Activated CD4-positive, alpha-beta T cell treated with anti-CD3 and anti-CD28 coated beads for 36 hours (primary cell): ENCODE results near the gene MSMB. TPM values are rescaled to one million over a fixed set of nuclear protein-coding genes. Genes with fewer than 3 reads are reported as not detected.
A peak's percentile ranks its signal among the peaks of the same experiment; 100 is the strongest.

Experiments
- ATAC-seq: fragments of 200-7000 bp; cut with Tn5 transposase; one replicate; pipeline ENCODE4 v1.10.0; 2021; ENCODE audit warnings: mild to moderate bottlenecking, moderate library complexity
- CTCF ChIA-PET: fragments of 350-600 bp; sonication (Branson Sonifier 250); formaldehyde crosslinking; loops from one replicate; lab custom pipeline; 2021; ENCODE audit warnings: antibody characterized with exemption; lab: Charles Lee
- POLR2A ChIA-PET: fragments of 350-600 bp; sonication (Branson Sonifier 250); formaldehyde crosslinking; loops from one replicate; lab custom pipeline; 2021; ENCODE audit warnings: antibody characterized with exemption, inconsistent platforms; lab: Charles Lee
- DNase-seq: peaks from one replicate; pipeline ENCODE4 v3.0.0-alpha.2; 2020
- H3K27ac Mint-ChIP-seq: one replicate; pipeline ENCODE4 v1.8.0; 2021; ENCODE audit warnings: mixed read lengths
- H3K27me3 Mint-ChIP-seq: one replicate; pipeline ENCODE4 v1.8.0; 2021; ENCODE audit warnings: mixed read lengths
- H3K36me3 Mint-ChIP-seq: one replicate; pipeline ENCODE4 v1.8.0; 2021; ENCODE audit warnings: low read depth, mixed read lengths
- H3K4me1 Mint-ChIP-seq: one replicate; pipeline ENCODE4 v1.8.0; 2021; ENCODE audit warnings: mixed read lengths
- H3K4me3 Mint-ChIP-seq: one replicate; pipeline ENCODE4 v1.8.0; 2021; ENCODE audit warnings: mild to moderate bottlenecking, moderate library complexity, mixed read lengths
- H3K9me3 Mint-ChIP-seq: one replicate; pipeline ENCODE4 v1.8.0; 2021; ENCODE audit warnings: low read depth, mixed read lengths
- intact Hi-C, 2 experiments: fragments of 100-400 bp; cut with DNase I in 1 of 2; cut with micrococcal nuclease in 1 of 2; formaldehyde crosslinking; loops; one replicate each; pipeline versions ENCODE4 v1.14.2 to v1.15.1; 2022 to 2024; cut with DNase I, micrococcal nuclease
- total RNA-seq, 2 experiments: library from RNA; stranded (reverse); gene quantifications; one replicate each; pipeline ENCODE4 v1.2.3, GENCODE V29; 2021

Gene MSMB
- total RNA-seq, 2 experiments from 2014 or later, result not detected

DNA sequence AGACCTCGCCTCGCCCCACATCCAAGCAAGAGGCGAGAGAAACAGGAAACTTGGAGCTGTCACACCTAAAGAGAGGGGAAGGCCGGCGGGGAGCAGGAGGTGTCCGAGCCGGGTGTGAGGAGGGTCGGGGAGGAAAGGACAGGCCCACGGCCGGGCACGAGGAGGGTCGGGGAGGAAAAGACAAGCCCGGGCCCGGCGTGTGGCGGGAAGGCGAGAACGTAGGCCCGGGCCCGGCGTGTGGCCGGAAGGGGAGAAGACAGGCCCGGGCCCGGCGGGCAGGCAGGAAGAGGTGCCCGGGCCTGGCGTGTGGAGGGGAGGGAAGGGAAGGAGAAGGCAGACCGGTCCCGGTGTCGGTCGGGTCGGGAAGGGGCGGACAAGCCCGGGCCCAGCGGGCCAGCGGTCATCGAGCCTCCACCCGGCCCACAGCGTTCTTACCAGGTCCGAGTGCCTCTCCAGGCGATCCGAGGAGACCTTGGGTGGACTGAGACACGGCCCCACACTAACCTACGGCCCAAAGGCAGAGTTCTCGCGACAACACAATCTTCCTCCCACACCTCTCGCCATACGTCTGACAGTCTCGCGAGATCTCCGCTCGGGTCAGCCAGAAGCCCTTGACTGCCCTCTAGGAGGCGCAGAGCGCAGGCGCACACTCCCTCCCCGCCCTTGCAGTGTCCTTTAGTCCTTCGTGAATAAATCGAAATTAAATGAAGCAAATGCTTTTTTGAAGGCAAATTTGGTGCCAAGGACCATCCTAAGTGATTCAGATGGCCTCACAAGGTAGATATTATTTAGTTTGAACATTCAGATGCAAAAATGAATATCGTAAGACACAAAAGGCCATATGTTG lies 15.8 kb downstream of the MSMB start, which contains the start of gene NCOA4:
Gene NCOA4, minus strand, starts transcription at position 533 of the 847 bp plus-strand sequence. CDS start 13,943 bp downstream, outside the sequence.
- DNase-seq, result peak; percentile 98
- Mint-ChIP-seq H3K27ac (peak within 1 kb of the TSS; percentile 97), H3K36me3 (peaks cover 4% of the 10 kb centered on the region), H3K9me3 (no peaks in the 10 kb centered on the region), H3K27me3 (no peaks in the 10 kb centered on the region), H3K4me1 (peaks cover 46% of the 10 kb centered on the region), H3K4me3 (peak within 1 kb of the TSS; percentile 97)
- ATAC-seq, result peak; percentile 96
- intact Hi-C loops, result loop anchor here (1.0 to 10.0 kb wide), 8 partner anchors 58 to 1072 kb away; partner anchors contain the start of genes RASSF4 (in 1 of the 2), TIMM23 (in 1 of the 2), WASHC2C (in 1 of the 2) and ZFAND4 (in 1 of the 2)
- ChIA-PET POLR2A (no interaction called here), CTCF (interaction anchor here (1.1 to 5.6 kb wide), 7 partner anchors 12 to 76 kb away, joined by 3 to 52 read pairs (median 4); no protein-coding TSS in a partner anchor)

DNA sequence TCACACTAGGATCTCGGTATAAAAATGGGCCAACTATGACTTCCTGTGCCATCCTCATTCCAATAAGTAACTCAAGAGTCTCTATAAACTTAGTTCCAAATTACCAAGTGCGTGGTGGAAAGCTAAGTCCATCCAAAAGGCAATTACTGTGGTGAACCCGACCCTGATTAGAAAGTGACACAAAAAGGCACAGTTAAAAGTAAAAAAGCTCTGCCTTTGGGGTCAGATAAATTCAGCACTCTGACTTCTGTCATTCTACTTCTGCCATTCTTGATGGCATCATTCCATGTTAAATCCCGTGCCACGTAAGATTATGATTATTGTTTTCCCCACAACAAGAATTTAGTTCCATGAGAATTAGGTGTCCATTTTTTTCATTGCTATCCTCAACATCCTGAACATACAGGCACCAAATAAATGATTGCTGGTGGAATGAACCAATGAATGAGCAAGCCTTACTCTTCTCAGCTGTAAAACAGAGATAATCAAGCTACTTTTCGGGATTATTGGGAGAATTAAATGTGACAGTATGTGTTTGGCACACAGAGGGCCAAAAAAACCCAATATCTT lies 16.5 kb downstream of the MSMB start:
- ChIA-PET POLR2A (no interaction called here), CTCF (interaction anchor here (0.6 to 5.6 kb wide), 9 partner anchors 12 to 979 kb away, joined by 3 to 52 read pairs (median 4); no protein-coding TSS in a partner anchor)
- peak overlapping the region; percentile 97 for H3K4me3 Mint-ChIP-seq
- DNase-seq, result no peak
- peaks cover 4% of the 10 kb centered on the region for H3K36me3 Mint-ChIP-seq
- peak overlapping the region; percentile 97 for H3K27ac Mint-ChIP-seq
- H3K4me1 Mint-ChIP-seq, result peaks cover 53% of the 10 kb centered on the region
- ATAC-seq, result no peak
- intact Hi-C loops, result loop anchor here (1.0 to 10.0 kb wide), 11 partner anchors 47 to 1071 kb away; partner anchors contain the start of genes RASSF4 (in 1 of the 2), TIMM23 (in 1 of the 2), WASHC2C (in 1 of the 2) and ZFAND4 (in 1 of the 2)
- H3K9me3 Mint-ChIP-seq, result no peaks in the 10 kb centered on the region
- H3K27me3 Mint-ChIP-seq, result no peaks in the 10 kb centered on the region

DNA sequence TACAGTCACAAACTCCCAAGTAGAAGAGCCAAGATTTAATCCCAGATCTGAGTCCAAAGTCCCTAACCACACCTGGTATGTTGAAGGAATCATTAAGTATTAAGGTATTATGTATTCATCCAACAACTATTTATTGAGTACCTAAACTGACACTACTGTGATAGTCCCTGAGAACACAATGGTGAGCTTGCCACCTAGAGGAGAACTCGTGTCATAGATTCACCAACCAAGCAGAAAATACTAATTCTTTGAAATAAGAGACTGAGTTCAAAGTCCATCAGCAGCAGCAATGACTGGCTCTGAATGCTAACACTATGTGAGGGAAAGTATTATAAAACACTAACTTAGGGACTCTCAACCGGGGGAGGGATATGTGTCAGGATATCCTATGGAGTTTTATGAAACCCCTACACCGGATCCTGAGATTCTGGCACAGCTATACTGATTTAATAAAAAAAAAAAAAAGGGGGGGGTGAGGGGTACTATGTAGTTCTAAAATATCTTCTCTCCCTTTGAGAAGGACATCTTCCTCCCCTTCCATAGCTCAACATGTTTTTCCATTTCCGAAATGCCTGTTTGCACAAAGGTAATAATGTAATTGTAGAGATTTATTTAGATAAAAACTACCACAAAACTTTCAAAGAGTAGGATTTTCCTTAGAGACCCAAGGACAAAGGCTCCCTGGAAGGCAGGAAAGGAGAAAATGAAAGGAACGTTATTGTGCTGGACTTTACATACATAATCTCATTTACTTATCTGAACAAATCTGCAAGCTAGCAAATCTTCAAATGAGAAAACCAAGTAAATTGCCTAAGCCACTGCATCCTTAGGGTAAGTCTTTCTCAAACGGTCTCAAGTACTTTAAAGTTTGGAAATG lies 17.2 kb downstream of the MSMB start:
- Mint-ChIP-seq H3K27me3 (no peaks in the 10 kb centered on the region), H3K27ac (peak overlapping the region; percentile 97), H3K9me3 (no peaks in the 10 kb centered on the region), H3K4me3 (peak overlapping the region; percentile 97), H3K36me3 (peaks cover 4% of the 10 kb centered on the region), H3K4me1 (peaks cover 61% of the 10 kb centered on the region)
- DNase-seq, result peak; percentile 49
- CTCF ChIA-PET, result interaction anchor here (0.6 to 5.6 kb wide), 13 partner anchors 11 to 979 kb away, joined by 3 to 52 read pairs (median 4); no protein-coding TSS in a partner anchor
- intact Hi-C loops, result loop anchor here (1.0 to 5.0 kb wide), 4 partner anchors 47 to 778 kb away; no protein-coding TSS in a partner anchor
- POLR2A ChIA-PET, result interaction anchor here (0.6 kb wide), 2 partner anchors 46 to 787 kb away, joined by 3 to 4 read pairs; no protein-coding TSS in a partner anchor
- ATAC-seq, result peak; percentile 45

DNA sequence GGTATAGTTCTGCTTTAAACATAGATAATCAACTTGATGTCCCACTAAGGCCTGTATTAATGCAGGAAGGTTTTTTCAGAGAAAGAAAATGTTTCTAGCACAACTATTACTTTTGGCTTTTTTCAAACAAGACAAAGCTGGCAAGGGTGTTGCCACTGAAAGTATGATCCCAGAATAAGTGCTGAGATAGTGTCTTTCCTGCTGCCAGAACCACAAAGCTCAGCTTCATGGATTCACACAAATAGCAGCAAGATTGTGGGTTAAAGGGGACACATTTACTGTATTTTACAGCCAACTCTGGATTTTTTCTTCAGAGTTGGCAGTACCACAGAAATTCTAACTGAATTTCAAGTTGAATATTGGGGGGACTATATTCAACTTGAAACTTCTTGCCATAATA lies 20.0 kb downstream of the MSMB start:
- Mint-ChIP-seq H3K9me3 (no peaks in the 10 kb centered on the region), H3K27ac (no peak overlapping the region), H3K4me1 (peaks cover 82% of the 10 kb centered on the region), H3K36me3 (peaks cover 8% of the 10 kb centered on the region), H3K27me3 (no peaks in the 10 kb centered on the region), H3K4me3 (no peak overlapping the region)
- intact Hi-C loops, result loop anchor here in 1 of 2 experiments (5.0 kb wide), 1 partner anchor 44 kb away; no protein-coding TSS in a partner anchor
- no peak for DNase-seq
- ChIA-PET CTCF (interaction anchor here (0.5 to 5.6 kb wide), 3 partner anchors 8 to 34 kb away, joined by 3 to 52 read pairs (median 5); no protein-coding TSS in a partner anchor), POLR2A (no interaction called here)
- ATAC-seq, result no peak

DNA sequence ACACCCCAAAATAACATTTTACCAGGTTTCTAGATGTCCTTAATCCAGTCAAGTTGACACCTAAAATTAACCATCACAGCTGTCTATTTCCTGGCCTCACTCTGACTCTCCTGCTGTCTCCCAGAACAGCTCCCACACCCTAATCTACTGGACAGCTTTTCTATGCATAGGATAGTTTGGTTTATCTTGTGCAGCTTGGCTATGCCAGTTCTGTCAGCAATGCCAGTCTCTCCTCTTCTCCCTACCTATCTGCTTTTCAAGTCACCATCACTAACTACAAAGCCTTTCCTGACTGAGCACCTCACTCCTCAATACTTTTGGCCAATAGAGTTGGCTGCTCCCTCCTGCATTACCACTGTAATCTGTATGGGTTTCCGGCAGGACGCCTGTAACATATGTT lies 20.7 kb downstream of the MSMB start:
- ATAC-seq, result no peak
- ChIA-PET POLR2A (no interaction called here), CTCF (interaction anchor here (5.6 kb wide), 1 partner anchor 7 kb away, joined by 52 read pairs; no protein-coding TSS in a partner anchor)
- Mint-ChIP-seq H3K4me3 (no peak overlapping the region), H3K27me3 (no peaks in the 10 kb centered on the region), H3K27ac (peak overlapping the region; percentile 32), H3K9me3 (no peaks in the 10 kb centered on the region), H3K4me1 (peaks cover 85% of the 10 kb centered on the region), H3K36me3 (peaks cover 8% of the 10 kb centered on the region)
- DNase-seq, result no peak
- intact Hi-C loops, result loop anchor here in 1 of 2 experiments (5.0 kb wide), 1 partner anchor 43 kb away; no protein-coding TSS in a partner anchor

DNA sequence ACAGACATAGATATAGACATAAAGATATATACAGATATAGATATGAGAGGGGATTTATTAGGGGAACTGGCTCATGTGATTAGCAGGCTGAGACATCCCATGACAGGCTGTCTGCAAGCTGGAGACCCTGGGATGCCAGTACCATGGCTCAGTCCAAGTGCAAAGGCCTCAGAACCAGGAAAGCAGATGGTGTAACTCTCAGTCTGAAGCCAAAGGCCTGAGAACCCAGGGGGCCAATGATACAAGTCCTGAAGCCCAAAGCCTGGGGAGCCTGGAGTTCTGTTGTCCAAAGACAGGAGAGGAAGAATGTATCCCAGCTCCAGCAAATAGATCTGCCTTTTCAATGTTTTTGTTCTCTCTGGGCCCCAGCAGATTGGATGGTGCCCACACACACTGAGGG lies 21.1 kb downstream of the MSMB start:
- CTCF ChIA-PET, result no interaction called here
- ATAC-seq, result no peak
- Mint-ChIP-seq H3K27ac (no peak overlapping the region), H3K4me3 (no peak overlapping the region), H3K9me3 (no peaks in the 10 kb centered on the region), H3K27me3 (no peaks in the 10 kb centered on the region), H3K36me3 (peaks cover 8% of the 10 kb centered on the region), H3K4me1 (peaks cover 89% of the 10 kb centered on the region)
- intact Hi-C loops, result loop anchor here (5.0 kb wide), 2 partner anchors 43 to 257 kb away; no protein-coding TSS in a partner anchor
- POLR2A ChIA-PET, result no interaction called here
- no peak for DNase-seq

DNA sequence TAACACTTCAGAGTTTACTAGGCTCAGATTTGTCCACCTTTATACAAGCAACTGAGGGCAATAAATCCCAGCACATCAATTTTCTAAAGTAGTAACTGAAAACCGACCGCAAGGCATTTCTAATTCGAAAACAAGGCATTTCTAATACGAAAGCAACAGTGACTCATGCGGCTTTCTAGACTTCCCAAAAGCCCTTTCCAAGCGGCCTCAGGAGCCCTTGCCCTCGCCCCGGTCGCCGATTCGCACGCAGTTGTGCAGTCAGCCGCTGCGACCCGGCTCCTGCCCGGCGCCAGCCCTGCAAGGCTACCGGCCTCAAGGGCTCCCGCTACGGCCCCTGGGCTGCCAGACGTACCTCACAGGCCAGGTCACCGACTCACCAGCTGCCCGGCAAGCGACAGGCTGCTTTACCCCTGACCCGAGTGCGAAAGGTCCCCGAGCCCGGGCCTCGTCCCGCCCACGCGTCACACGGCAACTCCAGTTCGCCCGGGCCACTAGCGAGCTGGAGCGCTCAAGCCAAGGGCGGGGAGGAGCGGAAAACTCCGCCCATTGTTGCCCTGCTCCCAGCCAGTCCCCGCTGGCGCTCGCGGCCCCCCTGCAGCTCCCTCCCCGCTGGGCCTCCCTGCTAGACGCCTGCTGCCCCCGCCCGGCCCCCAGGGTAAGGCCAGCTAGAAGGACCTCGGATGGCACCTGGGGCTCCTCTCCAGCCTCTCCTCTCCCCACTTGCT lies 22.9 kb downstream of the MSMB start:
- Mint-ChIP-seq H3K9me3 (no peaks in the 10 kb centered on the region), H3K27me3 (no peaks in the 10 kb centered on the region), H3K36me3 (peaks cover 8% of the 10 kb centered on the region), H3K4me3 (peak overlapping the region; percentile 79), H3K27ac (peak overlapping the region; percentile 75), H3K4me1 (peaks cover 93% of the 10 kb centered on the region)
- intact Hi-C loops, result loop anchor here in 1 of 2 experiments (5.0 kb wide), 1 partner anchor 259 kb away; no protein-coding TSS in a partner anchor
- CTCF ChIA-PET, result interaction anchor here (0.6 to 1.2 kb wide), 4 partner anchors 9 to 1180 kb away, joined by 3 to 4 read pairs (median 3); no protein-coding TSS in a partner anchor
- peak; percentile 91 for ATAC-seq
- DNase-seq, result peak; percentile 91
- POLR2A ChIA-PET, result interaction anchor here (0.5 kb wide), 1 partner anchor 9 kb away, joined by 4 read pairs; no protein-coding TSS in a partner anchor

DNA sequence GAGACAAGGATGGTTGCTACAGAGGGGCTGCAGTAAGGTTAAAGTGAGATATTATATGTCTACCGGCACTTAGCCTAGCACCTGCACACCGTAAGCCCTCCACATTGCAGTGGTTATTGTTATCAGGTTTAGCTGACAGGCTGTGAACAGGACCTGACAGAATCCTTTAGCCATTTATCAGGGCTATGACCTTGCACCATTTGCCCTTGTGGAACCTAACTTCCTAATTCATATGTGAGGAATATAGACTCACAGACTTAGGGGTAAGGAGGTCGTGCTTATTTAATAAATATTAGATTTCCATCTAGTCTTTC lies 25.8 kb downstream of the MSMB start:
- DNase-seq (no peak), ATAC-seq (no peak)
- Mint-ChIP-seq H3K4me3 (no peak overlapping the region), H3K27me3 (no peaks in the 10 kb centered on the region), H3K36me3 (peaks cover 14% of the 10 kb centered on the region), H3K27ac (no peak overlapping the region), H3K9me3 (no peaks in the 10 kb centered on the region), H3K4me1 (peaks cover 82% of the 10 kb centered on the region)
- ChIA-PET POLR2A (no interaction called here), CTCF (interaction anchor here (0.8 to 7.1 kb wide), 2 partner anchors 8 to 10 kb away, joined by 3 to 52 read pairs; partner anchors contain the start of gene NCOA4)
- intact Hi-C loops, result loop anchor here in 1 of 2 experiments (5.0 kb wide), 1 partner anchor 262 kb away; no protein-coding TSS in a partner anchor

DNA sequence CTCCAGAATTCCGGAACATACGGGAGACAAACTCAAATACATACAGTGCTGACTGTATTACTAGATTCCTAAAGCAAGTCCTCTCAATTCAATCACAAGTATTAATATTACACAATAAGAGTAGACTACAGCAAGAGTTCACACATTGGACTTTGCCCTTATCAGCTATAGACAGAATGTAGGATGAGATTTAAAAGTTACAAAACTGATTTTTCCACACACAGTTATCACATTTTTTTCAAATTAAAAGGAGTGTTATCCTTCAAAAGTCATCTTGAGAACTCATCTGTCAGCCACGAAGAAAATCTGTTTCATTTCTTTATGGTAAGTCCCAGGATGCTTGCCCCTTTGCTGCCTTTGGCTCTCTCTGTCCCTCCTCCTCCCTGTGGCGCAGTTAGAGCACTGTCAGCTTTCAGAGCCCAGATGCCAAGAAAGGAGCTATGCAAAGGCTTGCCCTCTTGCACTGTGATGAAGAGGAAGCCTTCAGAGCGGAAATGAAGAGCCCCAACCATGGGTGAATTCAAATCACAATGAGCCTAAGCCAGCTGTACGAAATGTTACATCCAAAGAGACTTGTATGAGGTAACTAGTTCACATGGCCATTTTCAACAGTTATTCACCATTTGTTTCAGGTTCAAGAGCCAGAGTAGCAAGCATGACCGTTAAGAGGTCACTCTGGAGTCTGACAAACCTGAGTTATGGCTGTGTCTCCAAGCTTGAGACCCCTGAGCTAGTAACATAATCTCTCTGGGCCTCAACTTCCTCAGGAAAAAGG lies 26.3 kb downstream of the MSMB start:
- H3K4me3 Mint-ChIP-seq, result no peak overlapping the region
- ATAC-seq, result peak; percentile 4
- no peaks in the 10 kb centered on the region for H3K27me3 Mint-ChIP-seq
- POLR2A ChIA-PET, result no interaction called here
- H3K4me1 Mint-ChIP-seq, result peaks cover 79% of the 10 kb centered on the region
- CTCF ChIA-PET, result interaction anchor here (0.6 to 7.1 kb wide), 3 partner anchors 8 to 431 kb away, joined by 3 to 52 read pairs (median 3); partner anchors contain the start of gene NCOA4
- peak overlapping the region; percentile 16 for H3K27ac Mint-ChIP-seq
- peaks cover 17% of the 10 kb centered on the region for H3K36me3 Mint-ChIP-seq
- DNase-seq, result peak; percentile 28
- intact Hi-C loops, result loop anchor here in 1 of 2 experiments (5.0 kb wide), 1 partner anchor 263 kb away; no protein-coding TSS in a partner anchor
- no peaks in the 10 kb centered on the region for H3K9me3 Mint-ChIP-seq
